ENCODE data around the gene CCDC192.

The CCDC192 gene

DNA sequence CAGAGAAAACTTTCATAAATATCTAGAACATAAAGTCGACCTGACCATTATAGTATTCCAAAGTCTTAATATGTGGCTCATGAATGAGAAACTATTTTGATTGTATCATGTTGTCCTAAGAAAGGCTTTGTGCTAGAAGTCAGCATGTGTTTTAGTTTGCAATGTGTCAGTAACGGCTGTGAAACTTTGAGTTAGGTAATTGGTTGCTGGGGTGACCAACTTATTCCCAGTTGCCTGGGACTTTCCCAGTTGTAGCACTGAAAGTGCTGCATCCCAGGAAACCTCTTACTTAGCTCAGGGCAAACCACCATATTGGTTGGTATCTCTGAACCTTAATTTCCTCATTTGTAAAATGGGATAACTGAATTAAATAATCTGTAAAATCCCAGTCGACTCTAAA, 265.8 kb downstream of the CCDC192 start:
- H3K4me3 ChIP-seq (ENCODE audit: extremely low read depth, insufficient read depth, low read length, poor library complexity, severe bottlenecking): no peak overlapping the region
- H3K36me3 ChIP-seq (ENCODE audit: control insufficient read depth, insufficient read depth, low read length): no peaks in the 10 kb centered on the region
- WGBS, 2 experiments (ENCODE audit: insufficient coverage in 2 of 2): 43 to 86% methylated on average over 1 of the region's 3 CpGs
- no peak overlapping the region for H3K27ac ChIP-seq (ENCODE audit: low read depth, low read length, severe bottlenecking)
- no peaks in the 10 kb centered on the region for H3K9me3 ChIP-seq (ENCODE audit: control insufficient read depth, low read length)
- H3K4me1 ChIP-seq (ENCODE audit: control insufficient read depth, insufficient read depth, low read length, poor library complexity, severe bottlenecking): no peaks in the 10 kb centered on the region

- H3K27ac ChIP-seq (ENCODE audit: low read depth, low read length, severe bottlenecking): no peak overlapping the region
- no peaks in the 10 kb centered on the region for H3K4me1 ChIP-seq (ENCODE audit: control insufficient read depth, insufficient read depth, low read length, poor library complexity, severe bottlenecking)
- H3K9me3 ChIP-seq (ENCODE audit: control insufficient read depth, low read length): no peaks in the 10 kb centered on the region
- no peak overlapping the region for H3K4me3 ChIP-seq (ENCODE audit: extremely low read depth, insufficient read depth, low read length, poor library complexity, severe bottlenecking)
- H3K36me3 ChIP-seq (ENCODE audit: control insufficient read depth, insufficient read depth, low read length): no peaks in the 10 kb centered on the region
These were observed 266.5 kb downstream of the CCDC192 start for GRCh38 chr5:127969651-127970050.

DNA sequence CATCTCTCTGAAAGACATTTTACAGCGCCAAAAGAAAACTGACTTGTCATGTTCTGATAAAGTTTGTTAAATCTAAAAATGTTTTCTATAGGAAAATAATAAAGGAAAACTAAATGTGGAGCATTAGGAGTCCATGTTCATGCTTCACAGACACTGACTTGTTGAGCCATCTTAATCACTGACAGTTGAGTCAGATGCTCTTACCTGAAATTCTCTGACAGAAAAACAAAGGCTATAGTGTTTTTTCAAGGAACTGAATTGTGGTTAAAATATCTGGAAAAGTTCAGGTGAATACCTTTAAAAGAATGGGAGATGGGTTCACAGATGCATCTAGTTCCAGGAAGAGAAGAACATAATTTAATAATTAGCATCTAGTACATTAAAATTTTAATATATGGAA, 266.9 kb downstream of the CCDC192 start:
- H3K4me3 ChIP-seq (ENCODE audit: extremely low read depth, insufficient read depth, low read length, poor library complexity, severe bottlenecking): no peak overlapping the region
- no peaks in the 10 kb centered on the region for H3K4me1 ChIP-seq (ENCODE audit: control insufficient read depth, insufficient read depth, low read length, poor library complexity, severe bottlenecking)
- H3K36me3 ChIP-seq (ENCODE audit: control insufficient read depth, insufficient read depth, low read length): no peaks in the 10 kb centered on the region
- H3K27ac ChIP-seq (ENCODE audit: low read depth, low read length, severe bottlenecking): no peak overlapping the region
- no peaks in the 10 kb centered on the region for H3K9me3 ChIP-seq (ENCODE audit: control insufficient read depth, low read length)
- WGBS, 2 experiments (ENCODE audit: insufficient coverage in 2 of 2): no CpG with 5 or more reads among the region's 1 CpG

DNA sequence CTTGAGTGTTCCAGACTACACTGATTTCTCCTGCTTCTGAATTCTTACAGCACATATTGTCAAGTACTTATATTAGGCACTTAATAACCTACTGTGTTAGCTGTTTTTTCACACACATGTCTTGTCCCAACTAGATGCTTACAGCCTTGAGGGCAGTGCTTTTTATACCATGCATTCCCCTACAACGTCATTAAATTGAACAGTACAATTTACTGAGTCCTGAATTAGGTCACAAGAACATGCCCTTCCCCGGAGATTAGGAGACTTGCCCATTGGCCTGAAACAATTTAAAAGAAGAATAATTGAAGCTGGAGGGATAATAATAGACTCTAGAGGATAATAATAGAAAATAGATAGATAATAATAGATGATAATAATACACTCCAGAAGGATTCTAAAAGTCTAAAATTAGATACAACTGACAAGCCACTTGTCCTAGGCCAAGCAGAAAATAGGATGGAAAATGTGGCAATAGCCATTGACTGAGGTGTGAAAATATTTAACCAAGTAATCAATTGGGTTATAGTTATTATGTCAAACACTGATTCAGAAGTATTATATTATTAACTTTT, 267.7 kb downstream of the CCDC192 start:
- Histone ChIP-seq H3K9me3 (ENCODE audit: control insufficient read depth, low read length) (no peaks in the 10 kb centered on the region), H3K27ac (ENCODE audit: low read depth, low read length, severe bottlenecking) (no peak overlapping the region), H3K36me3 (ENCODE audit: control insufficient read depth, insufficient read depth, low read length) (no peaks in the 10 kb centered on the region), H3K4me1 (ENCODE audit: control insufficient read depth, insufficient read depth, low read length, poor library complexity, severe bottlenecking) (no peaks in the 10 kb centered on the region), H3K4me3 (ENCODE audit: extremely low read depth, insufficient read depth, low read length, poor library complexity, severe bottlenecking) (no peak overlapping the region)
- no CpG with 5 or more reads among the region's 2 CpGs for WGBS, 2 experiments (ENCODE audit: insufficient coverage in 2 of 2)

- no peak overlapping the region for H3K27ac ChIP-seq (ENCODE audit: low read depth, low read length, severe bottlenecking)
- H3K36me3 ChIP-seq (ENCODE audit: control insufficient read depth, insufficient read depth, low read length): no peaks in the 10 kb centered on the region
- no peaks in the 10 kb centered on the region for H3K9me3 ChIP-seq (ENCODE audit: control insufficient read depth, low read length)
- WGBS, 2 experiments (ENCODE audit: insufficient coverage in 2 of 2): no CpG with 5 or more reads among the region's 2 CpGs
- no peaks in the 10 kb centered on the region for H3K4me1 ChIP-seq (ENCODE audit: control insufficient read depth, insufficient read depth, low read length, poor library complexity, severe bottlenecking)
- H3K4me3 ChIP-seq (ENCODE audit: extremely low read depth, insufficient read depth, low read length, poor library complexity, severe bottlenecking): no peak overlapping the region
These were observed 272.8 kb downstream of the CCDC192 start for GRCh38 chr5:127975961-127976360.

DNA sequence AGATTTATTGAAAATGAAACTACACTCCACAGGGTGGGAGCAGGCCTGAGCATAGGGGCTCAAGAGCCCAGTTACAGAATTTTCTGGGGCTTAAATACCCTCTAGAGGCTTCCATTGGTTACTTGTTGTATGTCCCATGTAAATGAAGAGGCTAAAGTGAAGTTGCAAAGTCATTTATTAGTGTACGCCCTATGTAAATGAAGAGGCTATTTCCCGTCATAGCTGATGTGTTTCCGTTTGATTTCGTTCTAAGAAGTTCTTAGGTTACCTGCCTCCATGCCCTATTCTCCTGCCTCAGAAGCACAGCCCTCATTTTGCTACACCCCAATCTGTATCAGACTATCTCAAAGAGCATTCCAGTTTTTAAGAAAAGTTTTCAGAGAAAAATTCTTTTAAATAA, 273.3 kb downstream of the CCDC192 start:
- peaks cover 2% of the 10 kb centered on the region for H3K4me1 ChIP-seq (ENCODE audit: control insufficient read depth, insufficient read depth, low read length, poor library complexity, severe bottlenecking)
- no peak overlapping the region for H3K27ac ChIP-seq (ENCODE audit: low read depth, low read length, severe bottlenecking)
- H3K9me3 ChIP-seq (ENCODE audit: control insufficient read depth, low read length): no peaks in the 10 kb centered on the region
- H3K36me3 ChIP-seq (ENCODE audit: control insufficient read depth, insufficient read depth, low read length): no peaks in the 10 kb centered on the region
- 82 to 100% methylated on average over 3 to 4 of the region's 4 CpGs for WGBS, 2 experiments (ENCODE audit: insufficient coverage in 2 of 2)
- no peak overlapping the region for H3K4me3 ChIP-seq (ENCODE audit: extremely low read depth, insufficient read depth, low read length, poor library complexity, severe bottlenecking)

GRCh38 chr5:127976991-127977717, 274.0 kb downstream of the CCDC192 start:
- Histone ChIP-seq H3K36me3 (ENCODE audit: control insufficient read depth, insufficient read depth, low read length) (no peaks in the 10 kb centered on the region), H3K4me3 (ENCODE audit: extremely low read depth, insufficient read depth, low read length, poor library complexity, severe bottlenecking) (no peak overlapping the region), H3K9me3 (ENCODE audit: control insufficient read depth, low read length) (no peaks in the 10 kb centered on the region), H3K4me1 (ENCODE audit: control insufficient read depth, insufficient read depth, low read length, poor library complexity, severe bottlenecking) (peaks cover 5% of the 10 kb centered on the region), H3K27ac (ENCODE audit: low read depth, low read length, severe bottlenecking) (no peak overlapping the region)
- WGBS, 2 experiments (ENCODE audit: insufficient coverage in 2 of 2): 86 to 96% methylated on average over 3 to 4 of the region's 5 CpGs

- 92 to 100% methylated on average over 2 to 4 of the region's 5 CpGs for WGBS, 2 experiments (ENCODE audit: insufficient coverage in 2 of 2)
- Histone ChIP-seq H3K4me1 (ENCODE audit: control insufficient read depth, insufficient read depth, low read length, poor library complexity, severe bottlenecking) (peaks cover 5% of the 10 kb centered on the region), H3K4me3 (ENCODE audit: extremely low read depth, insufficient read depth, low read length, poor library complexity, severe bottlenecking) (no peak overlapping the region), H3K9me3 (ENCODE audit: control insufficient read depth, low read length) (no peaks in the 10 kb centered on the region), H3K36me3 (ENCODE audit: control insufficient read depth, insufficient read depth, low read length) (no peaks in the 10 kb centered on the region), H3K27ac (ENCODE audit: low read depth, low read length, severe bottlenecking) (no peak overlapping the region)
These were observed 275.6 kb downstream of the CCDC192 start for GRCh38 chr5:127978738-127979300.

DNA sequence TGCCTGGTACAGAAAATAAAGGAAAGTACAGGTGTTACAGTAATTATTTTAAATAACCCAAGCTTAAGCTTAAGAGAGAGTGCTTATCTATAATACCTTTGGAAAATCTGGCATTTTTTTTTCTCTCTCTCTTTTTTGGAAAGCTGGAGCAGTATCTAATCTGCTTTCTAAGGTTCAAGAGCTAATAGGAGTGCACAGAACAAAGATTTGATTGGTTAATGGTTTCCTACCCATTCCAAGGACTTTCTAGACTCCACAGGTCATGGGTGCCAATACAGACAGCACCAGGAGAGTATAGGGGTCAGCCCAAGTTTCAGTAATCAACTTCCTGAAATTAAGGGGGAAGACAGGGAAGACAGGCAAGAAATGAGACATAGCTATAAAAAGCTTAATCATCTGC, 276.3 kb downstream of the CCDC192 start:
- H3K9me3 ChIP-seq (ENCODE audit: control insufficient read depth, low read length): no peaks in the 10 kb centered on the region
- no peak overlapping the region for H3K27ac ChIP-seq (ENCODE audit: low read depth, low read length, severe bottlenecking)
- no peak overlapping the region for H3K4me3 ChIP-seq (ENCODE audit: extremely low read depth, insufficient read depth, low read length, poor library complexity, severe bottlenecking)
- peaks cover 5% of the 10 kb centered on the region for H3K4me1 ChIP-seq (ENCODE audit: control insufficient read depth, insufficient read depth, low read length, poor library complexity, severe bottlenecking)
- H3K36me3 ChIP-seq (ENCODE audit: control insufficient read depth, insufficient read depth, low read length): no peaks in the 10 kb centered on the region

GRCh38 chr5:127980843-127981242, 277.7 kb downstream of the CCDC192 start:
- Histone ChIP-seq H3K4me3 (ENCODE audit: extremely low read depth, insufficient read depth, low read length, poor library complexity, severe bottlenecking) (no peak overlapping the region), H3K4me1 (ENCODE audit: control insufficient read depth, insufficient read depth, low read length, poor library complexity, severe bottlenecking) (peaks cover 5% of the 10 kb centered on the region), H3K36me3 (ENCODE audit: control insufficient read depth, insufficient read depth, low read length) (no peaks in the 10 kb centered on the region), H3K9me3 (ENCODE audit: control insufficient read depth, low read length) (no peaks in the 10 kb centered on the region), H3K27ac (ENCODE audit: low read depth, low read length, severe bottlenecking) (no peak overlapping the region)

- Histone ChIP-seq H3K36me3 (ENCODE audit: control insufficient read depth, insufficient read depth, low read length) (no peaks in the 10 kb centered on the region), H3K27ac (ENCODE audit: low read depth, low read length, severe bottlenecking) (no peak overlapping the region), H3K9me3 (ENCODE audit: control insufficient read depth, low read length) (no peaks in the 10 kb centered on the region), H3K4me1 (ENCODE audit: control insufficient read depth, insufficient read depth, low read length, poor library complexity, severe bottlenecking) (peaks cover 5% of the 10 kb centered on the region), H3K4me3 (ENCODE audit: extremely low read depth, insufficient read depth, low read length, poor library complexity, severe bottlenecking) (no peak overlapping the region)
- 0% methylated on average over 1 of the region's 4 CpGs; no CpG with 5 or more reads in 1 of the 2 experiments for WGBS, 2 experiments (ENCODE audit: insufficient coverage in 2 of 2)
These were observed 278.3 kb downstream of the CCDC192 start for GRCh38 chr5:127981498-127981897.

All from mesodermal cell (in vitro differentiated cells).